Measurements from ENCODE around the gene NPM3.

The NPM3 gene

GRCh38 chr10:101760510-101760909 lies 22.7 kb downstream of the NPM3 start:
- no peak for DNase-seq

DNA sequence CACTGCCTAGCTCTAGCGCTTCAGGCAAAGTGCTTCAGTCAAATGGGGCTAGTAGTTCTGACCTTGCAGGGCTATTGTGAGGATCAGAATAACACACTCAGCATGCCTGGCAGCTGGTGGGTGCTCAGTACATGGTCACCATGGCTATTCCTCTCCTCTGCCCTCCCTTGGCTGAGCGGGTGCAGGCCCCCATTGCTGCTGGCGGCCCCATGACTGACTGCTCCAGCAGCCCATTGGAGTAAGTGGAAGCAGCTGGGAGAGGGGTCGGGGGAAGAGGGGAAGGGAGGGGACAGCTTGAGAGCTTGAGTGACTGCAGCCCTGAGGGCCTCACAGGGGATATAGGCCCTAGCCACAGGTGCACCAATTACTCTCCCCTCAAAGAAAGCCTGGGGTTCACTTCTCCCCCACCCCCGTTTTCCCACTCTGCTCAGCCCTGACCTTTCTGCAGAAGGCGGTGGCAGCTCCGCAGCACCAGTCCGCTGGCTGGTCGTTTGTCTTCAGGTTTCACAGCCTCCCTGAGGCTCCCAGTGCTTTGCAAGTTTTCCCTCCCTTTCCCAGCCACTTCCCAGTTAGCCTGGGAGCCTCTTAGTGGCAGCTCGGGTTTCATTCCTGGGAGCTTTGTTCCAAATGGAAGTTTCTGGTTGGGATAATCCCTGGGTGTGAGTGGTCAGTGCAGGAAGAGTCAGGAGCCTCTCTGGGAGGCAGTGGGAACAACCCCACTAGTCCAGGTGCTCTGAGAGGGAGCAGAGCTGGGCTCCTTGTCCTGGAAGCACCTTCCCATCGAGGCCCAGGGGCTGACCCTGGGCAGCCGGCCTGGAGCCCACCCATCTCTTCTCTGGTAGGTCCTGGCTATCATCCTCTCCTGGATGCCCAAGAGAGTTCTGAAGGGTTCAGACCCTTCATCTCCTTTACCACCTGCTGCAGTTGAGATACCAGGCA lies 23.7 kb downstream of the NPM3 start:
- no peak for DNase-seq

DNA sequence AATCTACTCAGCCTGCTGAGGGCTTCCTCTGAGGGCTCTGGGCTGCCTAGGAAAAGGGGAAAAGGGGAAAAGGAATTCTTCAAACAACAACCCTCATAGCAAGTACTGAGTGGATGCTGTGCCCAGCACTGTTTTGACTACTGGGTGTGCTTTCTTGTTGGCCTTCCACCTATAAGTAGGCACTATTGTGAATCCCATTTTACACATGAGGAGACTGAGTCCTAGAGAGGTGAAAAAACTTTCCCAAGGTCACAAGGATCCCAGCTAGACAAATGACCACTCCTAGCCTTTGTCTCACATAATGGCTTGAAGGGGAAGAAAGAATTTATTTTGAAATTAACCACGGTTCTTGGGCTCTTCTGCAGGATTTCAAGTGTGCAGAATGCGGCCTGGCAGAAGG lies 24.4 kb downstream of the NPM3 start:
- DNase-seq = no peak

DNA sequence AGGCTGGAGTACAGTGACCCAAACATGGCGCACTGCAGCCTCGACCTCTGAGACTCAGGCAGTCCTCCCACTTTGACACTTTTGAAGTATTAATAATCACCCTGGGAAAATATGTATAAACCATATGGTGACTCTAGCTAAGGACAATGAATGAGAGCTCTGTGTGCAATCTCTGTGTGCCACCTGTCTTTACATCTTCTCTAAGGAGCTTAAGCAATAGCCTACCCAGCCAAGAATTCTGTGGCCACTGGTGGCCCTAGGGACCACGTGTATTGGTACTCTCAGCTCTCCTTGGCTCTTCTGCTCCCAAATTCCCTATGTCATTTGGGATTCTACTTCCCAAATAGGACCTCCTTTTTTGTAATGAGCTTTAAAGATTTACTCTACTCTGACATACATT lies 31.0 kb downstream of the NPM3 start:
- DNase-seq = no peak

GRCh38 chr10:101749047-101750016 lies 33.9 kb downstream of the NPM3 start:
- DNase-seq = peak in 5 of 56 donors; percentile 2 to 25 (median 9)

GRCh38 chr10:101748496-101748895 lies 34.8 kb downstream of the NPM3 start:
- DNase-seq = no peak

GRCh38 chr10:101745074-101745696 lies 38.1 kb downstream of the NPM3 start:
- no peak for DNase-seq

- no peak for DNase-seq
Measured at GRCh38 chr10:101744267-101744666, 39.0 kb downstream of the NPM3 start.

DNA sequence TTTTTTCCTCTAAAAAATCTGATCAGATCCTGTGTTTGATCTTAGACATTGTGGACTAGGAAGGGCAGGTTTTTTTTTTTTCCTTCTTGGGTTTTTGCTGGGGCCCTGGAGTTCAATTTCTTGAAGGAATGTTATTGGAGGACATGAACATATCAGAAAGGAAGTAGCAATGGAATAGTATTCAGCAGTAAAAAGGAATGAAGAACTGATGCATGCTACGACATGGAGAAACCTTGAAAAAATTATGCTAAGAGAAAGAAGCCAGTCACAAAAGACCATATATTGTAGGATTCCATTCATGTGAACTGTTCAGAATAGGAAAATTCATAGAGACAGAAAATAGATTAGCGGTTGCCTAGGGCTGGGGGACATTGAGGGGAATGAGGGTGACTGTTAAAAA lies 41.3 kb downstream of the NPM3 start:
- no peak for DNase-seq

DNA sequence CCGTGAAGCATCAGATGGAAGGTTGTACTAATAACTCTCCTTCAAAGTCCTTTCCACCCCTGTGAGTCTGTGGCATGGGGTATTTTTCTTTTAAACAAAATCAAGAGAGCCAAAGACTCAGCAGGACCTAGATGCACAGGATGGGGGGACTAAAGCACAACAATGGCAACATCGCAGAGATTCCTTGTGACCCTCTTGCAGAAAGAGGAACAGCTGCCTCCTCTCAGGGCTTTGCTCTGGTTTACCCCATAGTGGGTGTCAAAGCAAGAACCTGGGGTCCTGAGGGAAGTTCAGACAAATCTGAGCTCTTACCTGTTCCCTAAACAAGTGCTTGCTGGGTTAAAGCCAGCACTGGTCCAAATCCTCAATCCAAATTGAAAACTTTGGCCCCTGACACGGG lies 46.6 kb downstream of the NPM3 start:
- DNase-seq = no peak

GRCh38 chr10:101732096-101732495 lies 51.1 kb downstream of the NPM3 start:
- DNase-seq = no peak
